ENCODE data around the gene NPPC. TPM values are rescaled to one million over a fixed set of nuclear protein-coding genes. Genes with fewer than 3 reads are reported as not detected.

The NPPC gene
- total RNA-seq, 1 experiment from 2014 or later: not detected

DNA sequence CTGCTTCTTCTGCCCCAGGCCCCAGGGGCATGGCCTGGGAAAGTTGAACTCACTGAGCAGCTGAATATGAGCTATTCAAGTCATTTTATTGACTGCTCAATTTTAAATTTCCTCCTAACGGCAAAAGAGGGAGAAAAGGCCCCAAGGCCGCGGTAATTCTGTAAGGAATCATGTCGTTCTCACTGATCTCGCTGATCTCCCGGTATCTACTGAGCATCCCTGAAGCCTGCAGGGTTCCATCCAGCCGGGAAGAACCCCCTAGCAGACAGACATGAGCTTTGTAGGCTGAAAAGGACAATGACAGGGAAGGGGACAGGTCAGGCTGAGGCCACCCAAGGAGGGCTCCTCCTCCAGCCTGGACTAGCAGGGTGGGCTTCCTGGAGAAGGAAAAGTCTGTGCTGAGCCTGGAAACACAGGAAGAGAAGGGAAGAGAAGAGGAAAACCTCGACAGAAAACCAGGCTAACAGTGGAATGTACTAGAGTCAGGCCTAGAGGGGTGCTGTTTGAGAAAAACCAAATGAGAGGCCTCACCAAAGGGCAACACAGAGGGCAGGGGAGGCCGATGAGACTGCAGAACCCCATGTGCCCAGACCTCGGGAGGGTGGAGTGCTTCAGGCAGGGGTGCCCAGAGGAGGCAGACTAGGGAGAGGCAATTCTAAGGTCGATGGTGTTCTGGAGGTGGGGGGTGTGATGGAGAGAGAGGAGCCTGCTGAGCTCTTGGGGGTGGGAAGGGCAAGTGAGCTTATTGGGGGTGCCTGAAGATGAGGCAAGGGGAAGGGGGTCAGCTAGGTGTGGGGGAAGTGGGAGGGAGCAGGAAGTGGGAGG is 2.9 kb upstream of the NPPC start:
- no peaks in the 10 kb centered on the region for H3K36me3 ChIP-seq (ENCODE audit: low read depth, low read length)
- H3K4me2 ChIP-seq (ENCODE audit: low read length): no peak overlapping the region
- no peaks in the 10 kb centered on the region for H4K20me1 ChIP-seq (ENCODE audit: low read length)
- H3K4me1 ChIP-seq (ENCODE audit: insufficient read depth, low read length): 0 out of 2 replicates have a peak, but pooled peaks cover 8% of the 10 kb centered on the region
- TF ChIP-seq EZH2 (IDR thresholded peaks at IDR 0.05; ENCODE audit: low read length, unreplicated experiment) (no peak), EZH2phosphoT487 (IDR thresholded peaks at IDR 0.05; ENCODE audit: borderline replicate concordance, low read length) (no peak)
- TF ChIP-seq, protein P1, sequence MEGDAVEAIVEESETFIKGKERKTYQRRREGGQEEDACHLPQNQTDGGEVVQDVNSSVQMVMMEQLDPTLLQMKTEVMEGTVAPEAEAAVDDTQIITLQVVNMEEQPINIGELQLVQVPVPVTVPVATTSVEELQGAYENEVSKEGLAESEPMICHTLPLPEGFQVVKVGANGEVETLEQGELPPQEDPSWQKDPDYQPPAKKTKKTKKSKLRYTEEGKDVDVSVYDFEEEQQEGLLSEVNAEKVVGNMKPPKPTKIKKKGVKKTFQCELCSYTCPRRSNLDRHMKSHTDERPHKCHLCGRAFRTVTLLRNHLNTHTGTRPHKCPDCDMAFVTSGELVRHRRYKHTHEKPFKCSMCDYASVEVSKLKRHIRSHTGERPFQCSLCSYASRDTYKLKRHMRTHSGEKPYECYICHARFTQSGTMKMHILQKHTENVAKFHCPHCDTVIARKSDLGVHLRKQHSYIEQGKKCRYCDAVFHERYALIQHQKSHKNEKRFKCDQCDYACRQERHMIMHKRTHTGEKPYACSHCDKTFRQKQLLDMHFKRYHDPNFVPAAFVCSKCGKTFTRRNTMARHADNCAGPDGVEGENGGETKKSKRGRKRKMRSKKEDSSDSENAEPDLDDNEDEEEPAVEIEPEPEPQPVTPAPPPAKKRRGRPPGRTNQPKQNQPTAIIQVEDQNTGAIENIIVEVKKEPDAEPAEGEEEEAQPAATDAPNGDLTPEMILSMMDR (conservative IDR thresholded peaks at IDR 0.05; ENCODE audit: low read depth, low read length): no peak
- H3K9me2 ChIP-seq (replicated peaks; ENCODE audit: low read length): no peaks in the 10 kb centered on the region
- no peak overlapping the region for H2AFZ ChIP-seq (ENCODE audit: low read length)
- H3K79me2 ChIP-seq (ENCODE audit: low read length): no peaks in the 10 kb centered on the region
- no peak overlapping the region for H3K27ac ChIP-seq (ENCODE audit: low read length)
- BruUV-seq (replicated peaks): no TSS peak
- POLR2A ChIA-PET (ENCODE audit: unreplicated experiment): no interaction called here
- no peak overlapping the region for H3K4me3 ChIP-seq (ENCODE audit: low read length)
- no peak overlapping the region for H3K9ac ChIP-seq (ENCODE audit: low read length)
- H3K9me3 ChIP-seq (ENCODE audit: low read length): no peaks in the 10 kb centered on the region
- DNase-seq (no peak), ATAC-seq (no peak)
- no peaks in the 10 kb centered on the region for H3F3A ChIP-seq (ENCODE audit: low read length, unreplicated experiment)
- H3K27me3 ChIP-seq (ENCODE audit: low read length): peaks cover 25% of the 10 kb centered on the region
- CTCF ChIA-PET: interaction anchor here (0.6 kb wide), 1 partner anchor 397 kb away, joined by 3 read pairs; no protein-coding TSS in a partner anchor
- intact Hi-C loops (cut with micrococcal nuclease): no loop called here

DNA sequence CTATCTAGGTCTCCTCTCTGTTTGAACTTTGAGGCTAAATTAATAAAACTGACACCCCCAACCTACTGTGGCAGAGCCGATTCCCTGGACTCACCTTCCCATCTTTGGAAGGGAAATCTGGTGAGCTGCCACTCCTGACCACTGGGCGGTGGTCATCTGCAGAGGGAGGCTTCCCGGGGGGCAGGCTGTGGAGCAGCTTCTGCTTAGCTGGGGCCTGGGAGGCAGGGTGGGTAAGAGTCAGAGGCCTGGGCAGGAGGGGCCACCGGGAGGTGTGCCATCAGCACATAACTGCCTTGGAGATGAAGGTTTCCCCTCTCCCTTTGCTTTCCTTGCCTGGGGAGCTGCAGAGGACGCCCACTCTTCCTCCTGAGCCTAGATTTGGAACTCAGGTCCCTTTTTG is 2.3 kb upstream of the NPPC start:
- TF ChIP-seq EZH2phosphoT487 (IDR thresholded peaks at IDR 0.05; ENCODE audit: borderline replicate concordance, low read length): no peak
- TF ChIP-seq, protein P1 (conservative IDR thresholded peaks at IDR 0.05; ENCODE audit: low read depth, low read length): peak; percentile 22; the same call in 1 of the 2 replicates
- no peaks in the 10 kb centered on the region for H3K9me3 ChIP-seq (ENCODE audit: low read length)
- intact Hi-C loops (cut with micrococcal nuclease): no loop called here

DNA sequence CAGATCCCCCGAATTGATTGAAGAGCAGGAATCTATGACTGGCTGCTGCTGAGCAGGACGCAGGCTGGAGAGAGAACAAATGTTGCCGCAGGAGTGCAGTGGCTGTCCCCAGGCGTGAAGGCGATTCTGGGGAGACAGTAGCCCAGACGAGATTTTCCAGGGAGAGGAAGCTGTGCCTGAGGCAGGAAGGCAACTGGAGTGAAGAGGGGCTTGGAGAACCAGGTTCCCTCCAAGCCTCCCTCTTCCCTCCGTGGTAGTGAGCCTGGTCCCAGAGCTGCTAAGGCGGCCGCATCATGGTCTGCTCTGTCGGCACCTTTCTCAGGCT is 1.3 kb upstream of the NPPC start:
- Histone ChIP-seq H3K4me1 (ENCODE audit: insufficient read depth, low read length) (0 out of 2 replicates have a peak, but pooled peaks cover 8% of the 10 kb centered on the region), H3K27ac (ENCODE audit: low read length) (no peak overlapping the region), H3K36me3 (ENCODE audit: low read depth, low read length) (no peaks in the 10 kb centered on the region), H3K4me3 (ENCODE audit: low read length) (no peak overlapping the region), H3K9ac (ENCODE audit: low read length) (no peak overlapping the region), H3F3A (ENCODE audit: low read length, unreplicated experiment) (no peaks in the 10 kb centered on the region), H2AFZ (ENCODE audit: low read length) (no peak overlapping the region), H3K9me2 (replicated peaks; ENCODE audit: low read length) (no peaks in the 10 kb centered on the region), H3K79me2 (ENCODE audit: low read length) (no peaks in the 10 kb centered on the region), H3K27me3 (ENCODE audit: low read length) (peaks cover 25% of the 10 kb centered on the region), H4K20me1 (ENCODE audit: low read length) (no peaks in the 10 kb centered on the region), H3K9me3 (ENCODE audit: low read length) (no peaks in the 10 kb centered on the region), H3K4me2 (ENCODE audit: low read length) (no peak overlapping the region)
- ATAC-seq: no peak
- ChIA-PET CTCF (no interaction called here), POLR2A (ENCODE audit: unreplicated experiment) (no interaction called here)
- no peak for DNase-seq
- intact Hi-C loops (cut with micrococcal nuclease): no loop called here
- no TSS peak for BruUV-seq (replicated peaks)
- TF ChIP-seq EZH2phosphoT487 (IDR thresholded peaks at IDR 0.05; ENCODE audit: borderline replicate concordance, low read length): no peak
- TF ChIP-seq, protein P1 (conservative IDR thresholded peaks at IDR 0.05; ENCODE audit: low read depth, low read length): no peak
- TF ChIP-seq EZH2 (IDR thresholded peaks at IDR 0.05; ENCODE audit: low read length, unreplicated experiment): no peak

More for the DNA sequence above, 2.3 kb upstream of the NPPC start:
- Histone ChIP-seq H3K36me3 (ENCODE audit: low read depth, low read length) (no peaks in the 10 kb centered on the region), H2AFZ (ENCODE audit: low read length) (no peak overlapping the region), H3K27me3 (ENCODE audit: low read length) (peaks cover 25% of the 10 kb centered on the region), H3K79me2 (ENCODE audit: low read length) (no peaks in the 10 kb centered on the region), H3F3A (ENCODE audit: low read length, unreplicated experiment) (no peaks in the 10 kb centered on the region), H3K9me2 (replicated peaks; ENCODE audit: low read length) (no peaks in the 10 kb centered on the region), H4K20me1 (ENCODE audit: low read length) (no peaks in the 10 kb centered on the region), H3K9ac (ENCODE audit: low read length) (no peak overlapping the region), H3K4me1 (ENCODE audit: insufficient read depth, low read length) (0 out of 2 replicates have a peak, but pooled peaks cover 8% of the 10 kb centered on the region), H3K27ac (ENCODE audit: low read length) (no peak overlapping the region), H3K4me3 (ENCODE audit: low read length) (no peak overlapping the region), H3K4me2 (ENCODE audit: low read length) (no peak overlapping the region)
- no peak for ATAC-seq
- POLR2A ChIA-PET (ENCODE audit: unreplicated experiment): no interaction called here
- BruUV-seq (replicated peaks): no TSS peak
- DNase-seq: no peak
- CTCF ChIA-PET: interaction anchor here (0.6 kb wide), 1 partner anchor 398 kb away, joined by 3 read pairs; no protein-coding TSS in a partner anchor
